ENCODE data around the gene SLC12A2.

The SLC12A2 gene

DNA sequence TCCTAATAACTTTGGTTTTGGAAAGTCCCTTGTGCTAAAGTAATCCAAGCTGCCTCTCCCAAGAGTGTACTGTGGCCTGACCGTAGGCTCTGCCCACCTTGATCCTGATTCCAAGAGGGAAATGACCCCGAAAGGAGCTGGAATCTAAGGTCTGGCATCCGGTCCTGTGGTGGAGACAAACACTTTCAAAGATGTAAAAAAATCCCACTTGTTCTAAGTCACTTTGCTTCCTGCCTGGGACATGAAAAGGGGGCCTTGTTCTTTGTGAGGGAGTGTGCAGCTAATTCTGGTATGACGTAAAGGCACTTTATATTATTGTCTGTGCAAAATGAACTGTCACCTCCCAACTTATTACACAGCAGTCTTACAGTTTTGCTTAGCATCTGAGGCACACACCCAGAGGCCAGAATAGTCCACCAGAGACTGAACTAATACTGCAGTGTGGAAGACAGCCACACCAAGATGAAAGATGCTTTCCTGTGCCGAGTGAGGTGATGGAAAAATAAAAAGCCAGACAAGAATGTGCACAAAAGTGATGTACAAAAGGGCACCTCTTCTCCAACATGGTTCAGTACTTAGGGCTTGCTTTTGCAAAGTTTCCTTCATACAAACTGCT lies 128.7 kb downstream of the SLC12A2 start:
- H3K9me3 ChIP-seq (ENCODE audit: low read depth, low read length), result no peaks in the 10 kb centered on the region
- H3K36me3 ChIP-seq (ENCODE audit: insufficient read depth, low read length), result no peaks in the 10 kb centered on the region
- no peak overlapping the region for H3K4me3 ChIP-seq
- DNase-seq (ENCODE audit: low read depth, low spot score), result no peak
- H3K9ac ChIP-seq (ENCODE audit: insufficient read length), result no peak overlapping the region
- TF ChIP-seq FOXP2 (optimal IDR thresholded peaks at IDR 0.05; ENCODE audit: control extremely low read depth, extremely low read length, insufficient read depth), result no peak
- no peak for TF ChIP-seq POLR2AphosphoS5 (IDR thresholded peaks at IDR 0.05; ENCODE audit: borderline replicate concordance, low read depth, low read length)
- no peak for TF ChIP-seq EZH2 (IDR thresholded peaks at IDR 0.05)
- H3K27ac ChIP-seq, result no peak overlapping the region

DNA sequence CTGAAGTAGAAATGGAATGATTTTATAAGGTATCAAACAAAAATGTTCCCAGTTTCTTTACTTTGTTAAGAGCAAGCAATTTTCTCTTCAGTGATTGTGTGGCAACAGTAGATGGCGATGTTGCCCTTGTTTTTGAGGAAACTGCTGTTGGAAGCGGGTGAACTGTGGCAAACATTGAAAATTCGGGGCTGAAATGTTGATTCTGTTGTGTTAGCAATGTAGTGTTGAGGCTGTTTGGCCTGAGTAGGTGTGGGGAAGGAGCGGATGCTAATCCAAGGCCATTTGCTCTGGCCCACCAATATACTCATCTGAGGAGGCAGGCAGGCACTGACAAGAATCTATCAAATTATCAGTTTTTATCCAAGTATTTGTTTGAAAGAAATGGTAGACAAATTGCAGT lies 129.8 kb downstream of the SLC12A2 start:
- DNase-seq (ENCODE audit: low read depth, low spot score), result peak; percentile 45
- no peak overlapping the region for H3K27ac ChIP-seq
- H3K4me3 ChIP-seq, result no peak overlapping the region
- H3K9ac ChIP-seq (ENCODE audit: insufficient read length), result no peak overlapping the region
- no peak for TF ChIP-seq EZH2 (IDR thresholded peaks at IDR 0.05)
- TF ChIP-seq FOXP2 (optimal IDR thresholded peaks at IDR 0.05; ENCODE audit: control extremely low read depth, extremely low read length, insufficient read depth), result no peak
- TF ChIP-seq POLR2AphosphoS5 (IDR thresholded peaks at IDR 0.05; ENCODE audit: borderline replicate concordance, low read depth, low read length), result no peak
- H3K36me3 ChIP-seq (ENCODE audit: insufficient read depth, low read length), result no peaks in the 10 kb centered on the region
- H3K9me3 ChIP-seq (ENCODE audit: low read depth, low read length), result no peaks in the 10 kb centered on the region

DNA sequence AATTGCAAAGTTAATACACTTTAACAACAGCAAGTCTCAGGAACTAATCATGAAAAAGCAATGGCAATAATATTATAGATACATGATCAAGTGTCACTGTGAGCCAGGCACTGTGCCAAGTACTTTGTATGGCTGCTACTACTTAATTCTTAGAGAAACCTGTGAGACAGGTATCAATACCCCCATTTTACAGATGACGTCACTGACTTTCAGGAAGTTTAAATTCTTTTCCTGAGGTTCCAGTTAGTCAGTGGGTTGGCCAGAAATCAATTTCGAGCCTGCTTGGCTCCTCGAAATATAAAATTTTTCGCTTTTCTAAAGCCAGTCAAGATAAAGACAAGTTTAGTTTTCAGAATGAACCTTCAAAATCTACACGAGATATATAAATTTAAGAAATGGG lies 130.3 kb downstream of the SLC12A2 start:
- H3K36me3 ChIP-seq (ENCODE audit: insufficient read depth, low read length), result no peaks in the 10 kb centered on the region
- no peaks in the 10 kb centered on the region for H3K9me3 ChIP-seq (ENCODE audit: low read depth, low read length)
- no peak overlapping the region for H3K4me3 ChIP-seq
- no peak overlapping the region for H3K27ac ChIP-seq
- TF ChIP-seq POLR2AphosphoS5 (IDR thresholded peaks at IDR 0.05; ENCODE audit: borderline replicate concordance, low read depth, low read length) (no peak), EZH2 (IDR thresholded peaks at IDR 0.05) (no peak), FOXP2 (optimal IDR thresholded peaks at IDR 0.05; ENCODE audit: control extremely low read depth, extremely low read length, insufficient read depth) (no peak)
- H3K9ac ChIP-seq (ENCODE audit: insufficient read length), result no peak overlapping the region
- DNase-seq (ENCODE audit: low read depth, low spot score), result no peak

DNA sequence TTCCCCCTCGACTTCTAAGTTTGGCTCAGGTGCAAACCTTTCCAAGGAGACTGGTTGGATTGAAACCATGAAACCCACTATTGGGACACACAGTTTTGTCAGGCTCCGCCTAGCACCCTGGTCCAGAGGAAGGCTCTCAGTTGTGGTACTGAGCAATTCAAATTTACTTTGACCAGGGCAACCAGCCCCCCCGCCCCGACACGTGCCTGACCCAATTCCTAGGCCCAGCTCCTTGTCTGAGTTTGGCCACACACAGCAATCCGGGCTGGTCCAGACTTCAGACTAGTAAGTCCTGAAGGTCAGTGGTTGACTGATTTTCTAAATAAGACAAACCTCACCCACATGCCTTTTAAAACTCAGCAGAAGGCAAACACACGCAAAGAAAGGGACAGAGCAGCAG lies 132.7 kb downstream of the SLC12A2 start:
- no peak for DNase-seq (ENCODE audit: low read depth, low spot score)
- H3K27ac ChIP-seq, result no peak overlapping the region
- no peak for TF ChIP-seq EZH2 (IDR thresholded peaks at IDR 0.05)
- TF ChIP-seq FOXP2 (optimal IDR thresholded peaks at IDR 0.05; ENCODE audit: control extremely low read depth, extremely low read length, insufficient read depth), result no peak
- no peak for TF ChIP-seq POLR2AphosphoS5 (IDR thresholded peaks at IDR 0.05; ENCODE audit: borderline replicate concordance, low read depth, low read length)

GRCh38 chr5:128216860-128217531 lies 133.4 kb downstream of the SLC12A2 start:
- TF ChIP-seq FOXP2 (optimal IDR thresholded peaks at IDR 0.05; ENCODE audit: control extremely low read depth, extremely low read length, insufficient read depth), result no peak
- no peak for TF ChIP-seq POLR2AphosphoS5 (IDR thresholded peaks at IDR 0.05; ENCODE audit: borderline replicate concordance, low read depth, low read length)
- TF ChIP-seq EZH2 (IDR thresholded peaks at IDR 0.05), result no peak
- H3K9ac ChIP-seq (ENCODE audit: insufficient read length), result no peak overlapping the region
- H3K9me3 ChIP-seq (ENCODE audit: low read depth, low read length), result no peaks in the 10 kb centered on the region
- no peak for DNase-seq (ENCODE audit: low read depth, low spot score)
- no peak overlapping the region for H3K27ac ChIP-seq
- H3K36me3 ChIP-seq (ENCODE audit: insufficient read depth, low read length), result no peaks in the 10 kb centered on the region
- no peak overlapping the region for H3K4me3 ChIP-seq

More for the DNA sequence above, 132.7 kb downstream of the SLC12A2 start:
- Histone ChIP-seq H3K36me3 (ENCODE audit: insufficient read depth, low read length) (no peaks in the 10 kb centered on the region), H3K4me3 (no peak overlapping the region), H3K9ac (ENCODE audit: insufficient read length) (no peak overlapping the region), H3K9me3 (ENCODE audit: low read depth, low read length) (no peaks in the 10 kb centered on the region)

GRCh38 chr5:128220841-128221240 lies 137.3 kb downstream of the SLC12A2 start:
- no peaks in the 10 kb centered on the region for H3K9me3 ChIP-seq (ENCODE audit: low read depth, low read length)
- H3K27ac ChIP-seq, result no peak overlapping the region
- no peak for DNase-seq (ENCODE audit: low read depth, low spot score)
- no peak overlapping the region for H3K4me3 ChIP-seq
- H3K9ac ChIP-seq (ENCODE audit: insufficient read length), result no peak overlapping the region
- H3K36me3 ChIP-seq (ENCODE audit: insufficient read depth, low read length), result no peaks in the 10 kb centered on the region
- TF ChIP-seq FOXP2 (optimal IDR thresholded peaks at IDR 0.05; ENCODE audit: control extremely low read depth, extremely low read length, insufficient read depth) (no peak), EZH2 (IDR thresholded peaks at IDR 0.05) (no peak), POLR2AphosphoS5 (IDR thresholded peaks at IDR 0.05; ENCODE audit: borderline replicate concordance, low read depth, low read length) (no peak)

DNA sequence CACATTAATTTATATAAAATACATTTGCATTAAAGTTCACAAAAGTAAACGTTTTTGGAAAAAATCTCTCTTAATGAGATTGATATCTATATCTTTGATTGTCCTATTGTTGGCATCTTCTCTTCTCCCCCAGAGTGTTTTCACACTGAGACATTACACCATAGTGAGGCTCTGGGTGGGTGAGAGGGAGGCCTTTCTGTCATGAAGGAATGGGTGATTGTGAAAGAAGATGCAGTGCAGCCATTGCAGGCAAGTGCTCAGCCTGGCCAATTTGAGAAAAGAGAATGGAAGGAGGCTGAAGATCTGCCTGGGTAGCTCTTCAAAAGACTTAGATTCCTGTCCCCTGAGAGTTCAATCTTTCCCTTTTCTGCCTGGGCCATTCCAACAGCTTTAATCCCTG lies 140.8 kb downstream of the SLC12A2 start:
- Histone ChIP-seq H3K9me3 (ENCODE audit: low read depth, low read length) (no peaks in the 10 kb centered on the region), H3K27ac (no peak overlapping the region), H3K4me3 (no peak overlapping the region), H3K36me3 (ENCODE audit: insufficient read depth, low read length) (no peaks in the 10 kb centered on the region), H3K9ac (ENCODE audit: insufficient read length) (no peak overlapping the region)
- TF ChIP-seq EZH2 (IDR thresholded peaks at IDR 0.05) (no peak), POLR2AphosphoS5 (IDR thresholded peaks at IDR 0.05; ENCODE audit: borderline replicate concordance, low read depth, low read length) (no peak), FOXP2 (optimal IDR thresholded peaks at IDR 0.05; ENCODE audit: control extremely low read depth, extremely low read length, insufficient read depth) (no peak)
- no peak for DNase-seq (ENCODE audit: low read depth, low spot score)

DNA sequence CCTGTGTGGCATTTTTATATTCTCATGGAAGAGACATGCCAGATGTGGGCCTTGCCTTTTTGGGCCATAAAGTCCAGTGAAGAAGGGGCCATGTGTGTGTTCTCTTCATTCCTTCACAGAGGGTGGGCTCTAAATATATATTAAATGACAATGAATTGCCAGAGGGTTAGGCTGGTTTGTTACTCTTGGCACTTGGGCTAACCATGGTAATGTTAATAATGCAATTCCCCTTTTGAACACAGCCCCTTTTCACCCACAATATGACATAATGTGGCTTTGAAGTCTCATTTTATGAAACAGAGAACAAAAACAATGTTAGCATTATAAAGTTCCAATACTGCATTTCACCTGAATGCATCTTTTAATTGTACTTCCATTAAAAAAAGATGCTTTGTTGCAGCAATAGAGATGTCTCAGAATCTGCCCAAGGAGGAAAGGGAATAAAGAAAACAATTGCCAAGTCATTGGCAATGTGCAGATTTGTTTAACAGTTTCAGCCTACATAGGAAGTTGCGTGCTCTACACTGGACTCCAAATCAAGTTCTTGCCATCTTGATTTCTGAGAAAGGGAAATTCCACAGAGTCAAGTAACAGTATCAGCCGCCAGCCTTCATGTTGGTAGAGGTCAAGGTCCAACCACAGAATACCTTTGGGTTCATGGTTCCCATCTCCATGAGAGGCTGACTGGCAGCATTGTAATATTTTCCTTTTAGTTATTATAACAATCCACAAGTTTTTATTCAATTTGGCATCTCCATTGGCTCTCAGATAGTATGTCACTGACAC lies 141.9 kb downstream of the SLC12A2 start:
- DNase-seq (ENCODE audit: low read depth, low spot score), result no peak
- no peak for TF ChIP-seq FOXP2 (optimal IDR thresholded peaks at IDR 0.05; ENCODE audit: control extremely low read depth, extremely low read length, insufficient read depth)
- no peak for TF ChIP-seq POLR2AphosphoS5 (IDR thresholded peaks at IDR 0.05; ENCODE audit: borderline replicate concordance, low read depth, low read length)
- no peak for TF ChIP-seq EZH2 (IDR thresholded peaks at IDR 0.05)
- no peak overlapping the region for H3K9ac ChIP-seq (ENCODE audit: insufficient read length)
- H3K36me3 ChIP-seq (ENCODE audit: insufficient read depth, low read length), result no peaks in the 10 kb centered on the region
- no peaks in the 10 kb centered on the region for H3K9me3 ChIP-seq (ENCODE audit: low read depth, low read length)
- H3K4me3 ChIP-seq, result no peak overlapping the region
- H3K27ac ChIP-seq, result no peak overlapping the region
